Neural progenitor cell (in vitro differentiated cells): ENCODE results near the gene COL19A1. TPM values are rescaled to one million over a fixed set of nuclear protein-coding genes. Genes with fewer than 3 reads are reported as not detected.

Source experiments
- DNase-seq: peaks from one replicate; pipeline ENCODE4 v3.0.0-alpha.2; 2016; ENCODE audit warnings: low spot score
- H2AFZ ChIP-seq: fragments of 200-600 bp; sonication (generic); replicated peaks from 2 replicates; pipeline ENCODE4 v1.6.1; 2016; ENCODE audit warnings: antibody characterized with exemption
- H3F3A ChIP-seq: fragments of 200-600 bp; sonication (generic); 2 replicates; pipeline ENCODE4 v1.6.1; 2016; ENCODE audit warnings: antibody characterized with exemption, low read depth
- H3K27ac ChIP-seq: fragments of 200-600 bp; sonication (generic); 2 replicates; pipeline ENCODE4 v1.5.1; 2016; ENCODE audit warnings: mild to moderate bottlenecking
- H3K27me3 ChIP-seq: fragments of 200-600 bp; sonication (generic); 2 replicates; pipeline ENCODE4 v1.6.1; 2016; ENCODE audit warnings: mild to moderate bottlenecking, moderate library complexity
- H3K36me3 ChIP-seq: fragments of 200-600 bp; sonication (generic); 2 replicates; pipeline ENCODE4 v1.5.1; 2016
- H3K4me1 ChIP-seq: fragments of 200-600 bp; sonication (generic); 2 replicates; pipeline ENCODE4 v1.6.1; 2016; ENCODE audit warnings: mixed run types
- H3K4me2 ChIP-seq: fragments of 200-600 bp; sonication (generic); 2 replicates; pipeline ENCODE4 v1.6.1; 2016
- H3K4me3 ChIP-seq: fragments of 200-600 bp; sonication (generic); 2 replicates; pipeline ENCODE4 v1.5.1; 2016
- H3K79me2 ChIP-seq: fragments of 200-600 bp; sonication (generic); 2 replicates; pipeline ENCODE4 v1.6.1; 2016; ENCODE audit warnings: low read depth
- H3K9ac ChIP-seq: fragments of 200-600 bp; sonication (generic); 2 replicates; pipeline ENCODE4 v1.6.1; 2016
- H3K9me3 ChIP-seq: fragments of 200-600 bp; sonication (generic); 2 replicates; pipeline ENCODE4 v1.5.1; 2016; ENCODE audit warnings: low read depth
- H4K20me1 ChIP-seq: fragments of 200-600 bp; sonication (generic); 2 replicates; pipeline ENCODE4 v1.6.1; 2016; ENCODE audit warnings: low read depth
- H3K27ac Mint-ChIP-seq: 3 replicates; pipeline ENCODE4 v1.8.0; 2021; ENCODE audit warnings: mixed read lengths
- H3K27me3 Mint-ChIP-seq: 2 replicates; pipeline ENCODE4 v1.8.0; 2022; ENCODE audit warnings: low read depth, mild to moderate bottlenecking, inconsistent platforms, moderate library complexity, mixed read lengths; ENCODE audit not compliant: insufficient read depth
- H3K36me3 Mint-ChIP-seq: 3 replicates; pipeline ENCODE4 v1.8.0; 2021; ENCODE audit warnings: mixed read lengths
- H3K4me1 Mint-ChIP-seq: 3 replicates; pipeline ENCODE4 v1.8.0; 2021; ENCODE audit warnings: mixed read lengths
- H3K4me3 Mint-ChIP-seq: 3 replicates; pipeline ENCODE4 v1.8.0; 2021; ENCODE audit warnings: mild to moderate bottlenecking, moderate library complexity, mixed read lengths
- H3K9me3 Mint-ChIP-seq: 3 replicates; pipeline ENCODE4 v1.8.0; 2020; ENCODE audit warnings: mixed read lengths
- EZH2 ChIP-seq: fragments of 200-600 bp; sonication (generic); IDR thresholded peaks from 2 replicates; pipeline ENCODE4 v1.6.1; 2017; ENCODE audit warnings: antibody characterized with exemption, mild to moderate bottlenecking, moderate library complexity
- EZH2phosphoT487 ChIP-seq: fragments of 200-600 bp; sonication (generic); IDR thresholded peaks from 2 replicates; pipeline ENCODE4 v1.6.1; 2017; ENCODE audit warnings: antibody characterized with exemption
- total RNA-seq: library from RNA; depleted of rRNA; stranded (reverse); fragments of >200 nt; gene quantifications from 2 replicates; pipeline ENCODE4 v1.2.3, GENCODE V29; 2015; ENCODE audit warnings: low replicate concordance
- TF ChIP-seq, protein P1 (sequence below): fragments of 200-600 bp; sonication (generic); IDR thresholded peaks from 2 replicates; pipeline ENCODE4 v1.5.1; 2017; ENCODE audit warnings: antibody characterized with exemption, mild to moderate bottlenecking

The COL19A1 gene
- total RNA-seq, 1 donor from 2014 or later: not detected

DNA sequence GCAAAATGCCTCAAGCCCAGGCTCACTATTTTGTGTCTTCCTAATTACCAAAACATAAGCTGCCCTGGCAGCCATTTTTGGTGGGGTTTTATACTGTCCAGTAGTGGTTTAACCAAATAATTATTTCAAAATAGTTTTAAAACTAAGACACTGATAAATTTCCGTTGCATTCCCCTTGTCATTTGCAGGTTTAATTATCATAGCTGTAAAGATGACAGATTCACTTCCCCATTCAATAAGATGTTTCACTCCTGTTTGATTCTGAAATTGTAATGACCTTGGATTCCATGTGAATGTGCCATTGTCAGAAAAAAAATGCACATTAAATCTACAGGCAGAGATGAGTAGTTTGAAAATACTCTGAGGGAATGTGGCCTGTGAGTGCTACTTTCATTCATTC lies 264.5 kb downstream of the COL19A1 start:
- Mint-ChIP-seq H3K4me1 (no peaks in the 10 kb centered on the region), H3K4me3 (no peak overlapping the region), H3K27me3 (no peaks in the 10 kb centered on the region), H3K36me3 (no peaks in the 10 kb centered on the region), H3K9me3 (no peaks in the 10 kb centered on the region), H3K27ac (no peak overlapping the region)
- no peak overlapping the region for H3K4me3 ChIP-seq
- no peaks in the 10 kb centered on the region for H3K27me3 ChIP-seq
- H3K9me3 ChIP-seq: no peaks in the 10 kb centered on the region
- H3K4me1 ChIP-seq: no peaks in the 10 kb centered on the region
- H3K36me3 ChIP-seq: no peaks in the 10 kb centered on the region
- TF ChIP-seq, protein P1, sequence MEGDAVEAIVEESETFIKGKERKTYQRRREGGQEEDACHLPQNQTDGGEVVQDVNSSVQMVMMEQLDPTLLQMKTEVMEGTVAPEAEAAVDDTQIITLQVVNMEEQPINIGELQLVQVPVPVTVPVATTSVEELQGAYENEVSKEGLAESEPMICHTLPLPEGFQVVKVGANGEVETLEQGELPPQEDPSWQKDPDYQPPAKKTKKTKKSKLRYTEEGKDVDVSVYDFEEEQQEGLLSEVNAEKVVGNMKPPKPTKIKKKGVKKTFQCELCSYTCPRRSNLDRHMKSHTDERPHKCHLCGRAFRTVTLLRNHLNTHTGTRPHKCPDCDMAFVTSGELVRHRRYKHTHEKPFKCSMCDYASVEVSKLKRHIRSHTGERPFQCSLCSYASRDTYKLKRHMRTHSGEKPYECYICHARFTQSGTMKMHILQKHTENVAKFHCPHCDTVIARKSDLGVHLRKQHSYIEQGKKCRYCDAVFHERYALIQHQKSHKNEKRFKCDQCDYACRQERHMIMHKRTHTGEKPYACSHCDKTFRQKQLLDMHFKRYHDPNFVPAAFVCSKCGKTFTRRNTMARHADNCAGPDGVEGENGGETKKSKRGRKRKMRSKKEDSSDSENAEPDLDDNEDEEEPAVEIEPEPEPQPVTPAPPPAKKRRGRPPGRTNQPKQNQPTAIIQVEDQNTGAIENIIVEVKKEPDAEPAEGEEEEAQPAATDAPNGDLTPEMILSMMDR: no peak
- TF ChIP-seq EZH2phosphoT487: no peak
- TF ChIP-seq EZH2: no peak
- no peak for DNase-seq
- no peaks in the 10 kb centered on the region for H3F3A ChIP-seq
- H3K27ac ChIP-seq: no peak overlapping the region
- no peaks in the 10 kb centered on the region for H4K20me1 ChIP-seq
- no peak overlapping the region for H3K4me2 ChIP-seq
- no peak overlapping the region for H3K9ac ChIP-seq
- H2AFZ ChIP-seq: no peak overlapping the region
- H3K79me2 ChIP-seq: no peaks in the 10 kb centered on the region

DNA sequence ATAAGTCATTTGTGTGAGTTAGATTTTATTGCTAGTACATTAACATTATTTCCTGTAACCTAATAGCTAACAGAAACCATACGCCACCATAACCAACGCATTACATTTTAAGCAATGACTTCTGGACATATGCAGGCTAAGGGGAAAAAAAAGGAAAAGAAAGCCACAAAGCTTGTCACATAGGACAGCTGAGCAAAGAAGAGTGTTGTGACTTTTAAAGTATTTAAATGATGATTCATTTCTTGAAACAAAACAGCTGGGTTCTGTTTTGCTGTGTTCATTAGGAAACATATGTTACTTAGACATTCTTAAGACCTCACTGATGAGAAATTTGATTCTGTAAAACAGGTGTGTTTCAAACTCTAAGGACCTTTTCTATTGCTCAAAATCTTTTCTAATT lies 265.2 kb downstream of the COL19A1 start:
- Histone ChIP-seq H3K27ac (no peak overlapping the region), H3K79me2 (no peaks in the 10 kb centered on the region), H3K4me1 (no peaks in the 10 kb centered on the region), H3F3A (no peaks in the 10 kb centered on the region), H3K9me3 (no peaks in the 10 kb centered on the region), H3K4me2 (no peak overlapping the region), H3K27me3 (no peaks in the 10 kb centered on the region), H3K4me3 (no peak overlapping the region), H3K9ac (no peak overlapping the region), H4K20me1 (no peaks in the 10 kb centered on the region), H3K36me3 (no peaks in the 10 kb centered on the region), H2AFZ (no peak overlapping the region)
- Mint-ChIP-seq H3K27ac (no peak overlapping the region), H3K27me3 (no peaks in the 10 kb centered on the region), H3K36me3 (no peaks in the 10 kb centered on the region), H3K9me3 (no peaks in the 10 kb centered on the region), H3K4me1 (no peaks in the 10 kb centered on the region), H3K4me3 (no peak overlapping the region)
- TF ChIP-seq EZH2 (no peak), EZH2phosphoT487 (no peak)
- TF ChIP-seq, protein P1: no peak
- DNase-seq: no peak

DNA sequence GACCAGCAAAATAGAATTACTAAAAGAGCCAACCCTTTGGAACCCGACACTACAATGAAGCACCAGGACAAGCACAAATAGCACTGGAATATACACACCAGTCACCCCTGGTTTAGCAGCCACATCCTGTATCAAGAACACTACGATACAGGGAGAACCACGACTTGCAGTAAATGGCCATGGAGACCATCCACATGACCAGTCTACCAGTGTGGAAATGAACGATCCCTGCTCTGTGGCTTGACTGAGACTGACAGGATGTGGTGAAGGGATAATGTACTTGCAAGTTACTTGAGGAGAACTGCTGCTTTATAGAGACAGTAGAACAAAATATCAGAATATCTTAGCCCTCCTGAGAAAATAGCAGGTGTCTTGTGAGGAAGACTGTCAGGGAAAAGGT lies 266.9 kb downstream of the COL19A1 start:
- no peak overlapping the region for H3K4me3 Mint-ChIP-seq
- H3K9me3 Mint-ChIP-seq: no peaks in the 10 kb centered on the region
- peaks cover 8% of the 10 kb centered on the region for H3K4me1 Mint-ChIP-seq
- H3K27me3 Mint-ChIP-seq: no peaks in the 10 kb centered on the region
- H3K4me3 ChIP-seq: no peak overlapping the region
- H3K36me3 Mint-ChIP-seq: no peaks in the 10 kb centered on the region
- TF ChIP-seq, protein P1: no peak
- no peak for DNase-seq
- H3F3A ChIP-seq: no peaks in the 10 kb centered on the region
- H2AFZ ChIP-seq: no peak overlapping the region
- no peak overlapping the region for H3K9ac ChIP-seq
- H3K27me3 ChIP-seq: no peaks in the 10 kb centered on the region
- H4K20me1 ChIP-seq: no peaks in the 10 kb centered on the region
- no peak overlapping the region for H3K4me2 ChIP-seq
- H3K79me2 ChIP-seq: no peaks in the 10 kb centered on the region
- H3K27ac ChIP-seq: no peak overlapping the region
- no peaks in the 10 kb centered on the region for H3K4me1 ChIP-seq
- H3K27ac Mint-ChIP-seq: no peak overlapping the region
- no peaks in the 10 kb centered on the region for H3K9me3 ChIP-seq
- no peaks in the 10 kb centered on the region for H3K36me3 ChIP-seq

DNA sequence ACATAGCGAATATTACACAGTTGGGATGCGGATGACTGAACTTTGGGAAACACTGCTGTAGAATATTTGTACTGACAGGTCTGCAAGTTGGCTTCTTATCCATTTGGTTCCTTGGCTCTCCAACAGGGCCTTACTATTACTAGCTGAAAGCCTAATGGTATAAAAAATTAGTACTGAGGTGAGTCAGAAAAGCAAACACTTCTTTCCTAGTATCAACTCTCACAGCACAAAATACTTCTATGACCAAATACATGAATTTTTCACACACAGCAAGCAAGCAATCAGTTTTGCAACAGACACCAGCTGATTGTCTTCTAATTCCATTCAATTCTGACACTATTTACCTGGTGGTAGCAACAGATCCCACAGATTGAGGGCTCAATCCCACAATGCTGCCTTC lies 268.2 kb downstream of the COL19A1 start:
- DNase-seq: no peak
- Histone ChIP-seq H3F3A (no peaks in the 10 kb centered on the region), H4K20me1 (no peaks in the 10 kb centered on the region), H3K79me2 (no peaks in the 10 kb centered on the region), H3K4me2 (no peak overlapping the region), H2AFZ (no peak overlapping the region), H3K9me3 (no peaks in the 10 kb centered on the region), H3K27ac (no peak overlapping the region), H3K4me1 (no peaks in the 10 kb centered on the region), H3K36me3 (no peaks in the 10 kb centered on the region), H3K9ac (no peak overlapping the region), H3K27me3 (no peaks in the 10 kb centered on the region), H3K4me3 (no peak overlapping the region)
- H3K4me1 Mint-ChIP-seq: peaks cover 8% of the 10 kb centered on the region
- no peaks in the 10 kb centered on the region for H3K27me3 Mint-ChIP-seq
- TF ChIP-seq EZH2phosphoT487: no peak
- TF ChIP-seq, protein P1: no peak
- H3K4me3 Mint-ChIP-seq: no peak overlapping the region
- H3K9me3 Mint-ChIP-seq: no peaks in the 10 kb centered on the region
- no peak overlapping the region for H3K27ac Mint-ChIP-seq
- no peaks in the 10 kb centered on the region for H3K36me3 Mint-ChIP-seq
